ENCODE data around the gene TRIM61. TPM values are rescaled to one million over a fixed set of nuclear protein-coding genes. Genes with fewer than 3 reads are reported as not detected.
"Not testable (repeated sequence)": the region's sequence is repeated elsewhere in the genome, so short reads cannot be mapped to it uniquely, and the experiment has no call there.

Gene TRIM61
- total RNA-seq, 6 experiments from 2014 or later = 0.12 to 0.31 (median 0.19) TPM; not detected in 2

DNA sequence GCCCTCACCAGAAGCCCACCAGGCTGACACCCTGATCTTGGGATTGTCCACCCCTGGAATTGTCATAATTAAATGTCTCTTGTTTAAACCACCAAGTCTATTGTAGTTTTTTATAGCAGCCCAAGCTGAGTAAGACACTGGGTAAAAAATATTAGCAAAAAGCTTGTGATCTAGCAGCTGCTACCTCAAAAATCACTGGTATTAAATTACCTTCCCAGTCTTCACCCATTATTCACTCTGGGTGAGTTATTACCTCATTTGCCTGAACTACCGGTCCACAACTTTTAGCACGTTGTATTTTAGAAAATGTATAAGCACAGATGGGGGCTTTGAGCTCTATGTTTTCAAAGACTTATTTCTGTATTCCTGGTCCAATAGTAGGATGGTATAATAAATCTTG lies 12.0 kb upstream of the TRIM61 start:
- no peaks in the 10 kb centered on the region; the same call in none of the 2 replicates for H3K27me3 Mint-ChIP-seq (ENCODE audit: insufficient read depth)
- TF ChIP-seq, protein P1, sequence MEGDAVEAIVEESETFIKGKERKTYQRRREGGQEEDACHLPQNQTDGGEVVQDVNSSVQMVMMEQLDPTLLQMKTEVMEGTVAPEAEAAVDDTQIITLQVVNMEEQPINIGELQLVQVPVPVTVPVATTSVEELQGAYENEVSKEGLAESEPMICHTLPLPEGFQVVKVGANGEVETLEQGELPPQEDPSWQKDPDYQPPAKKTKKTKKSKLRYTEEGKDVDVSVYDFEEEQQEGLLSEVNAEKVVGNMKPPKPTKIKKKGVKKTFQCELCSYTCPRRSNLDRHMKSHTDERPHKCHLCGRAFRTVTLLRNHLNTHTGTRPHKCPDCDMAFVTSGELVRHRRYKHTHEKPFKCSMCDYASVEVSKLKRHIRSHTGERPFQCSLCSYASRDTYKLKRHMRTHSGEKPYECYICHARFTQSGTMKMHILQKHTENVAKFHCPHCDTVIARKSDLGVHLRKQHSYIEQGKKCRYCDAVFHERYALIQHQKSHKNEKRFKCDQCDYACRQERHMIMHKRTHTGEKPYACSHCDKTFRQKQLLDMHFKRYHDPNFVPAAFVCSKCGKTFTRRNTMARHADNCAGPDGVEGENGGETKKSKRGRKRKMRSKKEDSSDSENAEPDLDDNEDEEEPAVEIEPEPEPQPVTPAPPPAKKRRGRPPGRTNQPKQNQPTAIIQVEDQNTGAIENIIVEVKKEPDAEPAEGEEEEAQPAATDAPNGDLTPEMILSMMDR (IDR thresholded peaks at IDR 0.05) = no peak
- no peaks in the 10 kb centered on the region for H3K36me3 Mint-ChIP-seq (ENCODE audit: low read depth)
- H3K27ac Mint-ChIP-seq = no peak overlapping the region
- peaks cover 4% of the 10 kb centered on the region; the same call in 1 of the 2 replicates for H3K9me3 Mint-ChIP-seq
- H3K4me1 Mint-ChIP-seq (ENCODE audit: low read depth) = no peaks in the 10 kb centered on the region
- DNase-seq = no peak
- H3K4me3 Mint-ChIP-seq = no peak overlapping the region

DNA sequence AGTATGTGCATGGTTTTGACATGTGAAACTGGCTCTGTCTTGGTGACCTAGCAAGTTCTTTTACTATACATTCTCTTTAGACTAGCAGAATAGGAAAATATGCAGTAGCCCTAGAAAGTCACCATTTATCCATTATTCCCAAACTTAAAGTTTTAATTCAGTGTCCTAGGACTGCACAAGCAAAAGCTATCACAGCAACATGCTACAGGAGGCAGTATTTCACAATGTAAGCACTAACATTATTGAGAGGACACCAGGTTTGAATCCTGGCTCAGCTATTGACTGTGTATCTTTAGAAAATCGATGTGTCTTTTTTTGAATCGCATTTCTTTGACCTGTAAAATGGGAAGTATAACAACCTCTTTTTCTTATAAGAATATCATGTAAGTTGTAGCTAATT lies 5.5 kb downstream of the TRIM61 start:
- H3K4me1 Mint-ChIP-seq (ENCODE audit: low read depth); H3K36me3 Mint-ChIP-seq (ENCODE audit: low read depth); H3K9me3 Mint-ChIP-seq; H3K4me3 Mint-ChIP-seq; DNase-seq; H3K27me3 Mint-ChIP-seq (ENCODE audit: insufficient read depth); H3K27ac Mint-ChIP-seq: not testable (repeated sequence)

DNA sequence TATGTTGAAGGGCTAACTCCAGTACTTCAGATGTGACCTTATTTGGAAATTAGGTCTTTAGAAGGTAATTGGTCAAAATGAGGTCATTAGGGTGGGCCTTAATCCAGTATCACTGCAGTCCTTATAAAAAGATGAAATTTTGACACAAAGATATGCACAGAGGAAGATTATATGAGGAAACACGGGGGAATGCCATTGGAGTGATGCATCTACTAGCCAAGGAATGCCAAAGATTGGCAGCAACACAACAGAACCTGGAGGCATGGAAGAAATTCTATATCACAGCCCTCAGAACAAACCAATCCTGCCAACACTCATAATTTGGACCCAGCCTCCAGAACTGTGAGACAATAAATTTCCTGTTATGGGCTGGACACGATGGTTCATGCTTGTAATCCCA lies 17.6 kb downstream of the TRIM61 start:
- Mint-ChIP-seq H3K4me3 (no peak overlapping the region), H3K9me3 (peaks cover 5% of the 10 kb centered on the region), H3K27ac (no peak overlapping the region; the same call in 1 of the 2 replicates), H3K4me1 (ENCODE audit: low read depth) (peaks cover 9% of the 10 kb centered on the region; the same call in 1 of the 2 replicates), H3K36me3 (ENCODE audit: low read depth) (no peaks in the 10 kb centered on the region), H3K27me3 (ENCODE audit: insufficient read depth) (no peaks in the 10 kb centered on the region; the same call in 1 of the 2 replicates)
- DNase-seq = peak; percentile 10
- TF ChIP-seq, protein P1 (IDR thresholded peaks at IDR 0.05) = no peak

DNA sequence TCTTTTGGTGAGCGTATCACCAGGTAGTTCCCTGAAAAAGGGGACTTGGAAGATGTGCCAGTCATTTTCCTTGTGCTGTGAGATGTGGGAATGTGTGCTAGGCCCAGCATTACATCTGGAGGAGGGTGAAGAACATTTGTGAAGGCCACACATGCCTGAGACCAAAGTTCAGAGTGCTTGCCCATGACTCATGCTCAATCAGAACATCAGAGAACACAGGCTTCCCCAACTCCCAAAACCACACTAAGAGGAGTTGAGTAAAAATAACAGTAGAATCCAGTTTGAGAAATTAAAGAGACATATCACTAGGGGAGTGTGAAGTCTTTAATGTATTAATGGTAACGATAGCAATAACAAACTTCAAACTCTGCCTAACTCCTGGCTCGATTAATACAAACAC lies 18.0 kb downstream of the TRIM61 start:
- not testable (repeated sequence) for H3K27ac Mint-ChIP-seq, H3K4me3 Mint-ChIP-seq

DNA sequence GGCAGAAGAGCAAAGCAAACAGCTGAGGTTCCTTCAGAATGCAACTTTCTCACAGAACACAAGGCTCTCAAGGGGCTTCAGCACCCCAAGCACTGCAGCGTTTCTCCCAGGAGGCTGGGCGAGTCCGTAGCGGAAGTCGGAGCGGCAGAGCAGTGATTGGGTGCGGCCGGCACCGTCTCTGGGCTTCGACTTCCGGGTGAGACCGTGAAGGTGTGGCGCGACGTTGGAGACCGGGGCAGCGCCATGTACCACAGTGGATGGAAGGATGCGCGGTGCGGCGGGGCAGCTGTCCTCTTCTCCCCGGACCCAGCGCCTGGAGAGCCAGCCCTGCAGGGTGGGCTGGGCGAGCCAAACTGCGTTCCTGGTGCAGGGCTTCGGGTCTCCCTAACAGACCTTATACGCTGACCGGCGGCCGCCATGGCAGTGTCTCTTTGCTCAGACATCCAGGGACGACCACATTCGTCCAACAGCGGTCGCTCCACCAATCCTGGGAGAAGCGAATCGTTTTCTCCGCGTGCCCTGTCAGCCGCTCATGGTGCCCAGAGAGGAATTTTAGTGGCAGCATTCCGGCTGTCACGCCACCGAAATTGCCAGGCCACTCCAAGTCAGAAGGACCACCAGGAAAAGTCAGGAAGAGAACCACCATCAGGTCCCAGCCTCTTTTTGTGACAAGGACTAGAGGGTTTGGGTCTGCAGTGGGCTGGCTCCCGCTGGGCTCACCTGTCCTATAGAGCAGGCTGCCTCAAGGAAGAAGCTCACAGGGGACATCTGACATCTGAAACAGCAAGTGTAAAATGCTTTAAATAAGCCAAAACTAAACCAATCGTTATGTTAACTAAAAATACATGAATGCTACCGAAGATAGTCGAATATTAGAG lies 20.5 kb downstream of the TRIM61 start:
- Mint-ChIP-seq H3K27ac (no peak overlapping the region), H3K4me3 (peak overlapping the region; percentile 73), H3K4me1 (ENCODE audit: low read depth) (peaks cover 9% of the 10 kb centered on the region; the same call in 1 of the 2 replicates), H3K36me3 (ENCODE audit: low read depth) (no peaks in the 10 kb centered on the region), H3K9me3 (peaks cover 5% of the 10 kb centered on the region), H3K27me3 (ENCODE audit: insufficient read depth) (no peaks in the 10 kb centered on the region)
- no peak for DNase-seq
- TF ChIP-seq, protein P1 (IDR thresholded peaks at IDR 0.05) = no peak

More for the DNA sequence above, 18.0 kb downstream of the TRIM61 start:
- not testable (repeated sequence) for DNase-seq; H3K36me3 Mint-ChIP-seq (ENCODE audit: low read depth); H3K27me3 Mint-ChIP-seq (ENCODE audit: insufficient read depth); H3K4me1 Mint-ChIP-seq (ENCODE audit: low read depth); H3K9me3 Mint-ChIP-seq

DNA sequence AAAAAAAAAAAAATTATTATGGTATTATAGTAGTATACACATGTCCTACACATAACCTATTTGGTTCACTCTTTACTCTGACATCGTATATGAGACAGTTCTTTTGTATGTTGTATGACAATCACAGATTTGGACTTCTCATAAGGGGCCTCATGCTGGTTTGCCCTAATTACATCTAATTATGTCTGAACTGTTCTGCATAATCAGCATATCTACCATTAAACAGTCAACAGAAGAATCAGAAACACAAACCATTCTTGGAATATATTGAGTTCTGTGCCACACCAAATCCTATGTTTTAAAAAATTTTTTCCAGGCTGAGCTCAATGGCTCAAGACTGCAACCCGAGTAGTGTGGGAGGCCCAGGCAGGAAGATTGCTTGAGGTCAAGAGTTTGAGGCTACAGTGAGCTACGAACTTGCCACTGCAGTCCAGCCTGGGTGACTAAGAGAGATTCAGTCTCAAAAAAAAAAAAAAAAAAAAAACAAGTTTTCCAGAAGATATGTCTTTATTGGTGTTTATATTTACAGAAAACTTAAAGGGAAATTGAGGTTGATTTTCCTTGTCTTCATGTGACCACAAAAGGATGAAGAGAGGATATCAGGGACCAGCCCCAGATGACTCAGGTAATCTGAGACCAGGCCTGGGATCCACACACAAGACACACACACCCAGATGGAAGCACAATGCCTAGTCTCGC lies 22.2 kb downstream of the TRIM61 start:
- Mint-ChIP-seq H3K4me3 (no peak overlapping the region), H3K27me3 (ENCODE audit: insufficient read depth) (no peaks in the 10 kb centered on the region), H3K27ac (no peak overlapping the region), H3K9me3 (peaks cover 5% of the 10 kb centered on the region), H3K36me3 (ENCODE audit: low read depth) (no peaks in the 10 kb centered on the region), H3K4me1 (ENCODE audit: low read depth) (peaks cover 9% of the 10 kb centered on the region; the same call in 1 of the 2 replicates)
- no peak for DNase-seq
- TF ChIP-seq, protein P1 (IDR thresholded peaks at IDR 0.05) = no peak
